Lower leg skin (tissue), 4 donors: ENCODE results near the gene LAMC3. TPM values are rescaled to one million over a fixed set of nuclear protein-coding genes. Genes with fewer than 3 reads are reported as not detected.
"Not testable (repeated sequence)": the region's sequence is repeated elsewhere in the genome, so short reads cannot be mapped to it uniquely, and the experiment has no call there.

Experiments
- DNase-seq, 2 donors: peaks; one replicate each; pipeline ENCODE4 v3.0.0-alpha.2; 2019; ENCODE audit warnings: low spot score in 2 of 2
- H3K4me3 ChIP-seq: fragments of 200-600 bp; sonication (generic); 2 replicates; pipeline ENCODE4 v1.5.1; 2017; ENCODE audit warnings: mild to moderate bottlenecking, low read depth; ENCODE audit not compliant: poor library complexity, severe bottlenecking
- CTCF ChIP-seq, 3 donors: fragments of 450-650 bp; IDR thresholded peaks; one replicate each; pipeline ENCODE4 v1.5.1; 2016; ENCODE audit warnings: antibody characterized with exemption in 3 of 3, mild to moderate bottlenecking in 3 of 3, moderate library complexity in 2 of 3
- POLR2A ChIP-seq, 2 donors: fragments of 450-650 bp; IDR thresholded peaks; one replicate each; pipeline ENCODE4 v1.6.1; 2016 to 2017; ENCODE audit warnings: antibody characterized with exemption in 2 of 2, mild to moderate bottlenecking in 1 of 2, moderate library complexity in 1 of 2
- WGBS, 2 donors: methylation state at CpG; one replicate each; pipeline ENCODE4 v1.1.5; 2018; 5-methylcytosine and 5-hydroxymethylcytosine counted together
- intact Hi-C: fragments of 100-400 bp; cut with DNase I; formaldehyde crosslinking; loops from one replicate; pipeline ENCODE4 v1.15.0; 2023; ENCODE audit warnings: low total_unique reads
- total RNA-seq, 4 donors: library from RNA; depleted of rRNA; stranded (reverse); fragments of >200 nt; gene quantifications; one replicate each; pipeline ENCODE4 v1.1.0, GENCODE V29; 2016

Gene LAMC3
- total RNA-seq, 4 donors from 2014 or later = 9.1 to 23.0 (median 11.2) TPM

DNA sequence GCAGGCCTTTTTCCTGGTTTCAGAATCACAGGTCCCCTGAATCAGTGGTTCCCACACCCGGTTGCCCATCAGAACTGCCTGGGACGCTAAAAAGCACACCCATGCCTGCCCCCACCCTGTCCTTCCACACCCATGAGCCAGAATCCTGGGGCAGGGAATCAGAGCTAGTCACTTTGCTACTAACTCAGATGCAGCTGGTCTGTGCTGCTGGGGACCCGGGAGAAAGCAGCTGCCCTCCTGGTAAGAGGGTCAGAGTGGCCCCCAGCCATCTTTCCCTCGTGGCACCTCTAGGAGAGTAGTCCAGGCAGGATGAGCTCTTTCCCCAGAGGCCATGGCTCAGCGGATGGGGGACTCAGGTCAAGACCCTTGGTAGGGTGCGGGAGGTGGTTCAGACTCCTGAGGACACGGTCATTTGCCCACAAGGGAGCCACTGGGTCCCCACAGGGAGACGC lies 105.1 kb downstream of the LAMC3 start:
- 81 to 85% methylated on average over 8 of the region's 8 CpGs for WGBS, 2 donors
- no peak overlapping the region for H3K4me3 ChIP-seq
- intact Hi-C loops = no loop called here
- TF ChIP-seq CTCF (IDR thresholded peaks at IDR 0.05) = no peak
- DNase-seq = no peak

DNA sequence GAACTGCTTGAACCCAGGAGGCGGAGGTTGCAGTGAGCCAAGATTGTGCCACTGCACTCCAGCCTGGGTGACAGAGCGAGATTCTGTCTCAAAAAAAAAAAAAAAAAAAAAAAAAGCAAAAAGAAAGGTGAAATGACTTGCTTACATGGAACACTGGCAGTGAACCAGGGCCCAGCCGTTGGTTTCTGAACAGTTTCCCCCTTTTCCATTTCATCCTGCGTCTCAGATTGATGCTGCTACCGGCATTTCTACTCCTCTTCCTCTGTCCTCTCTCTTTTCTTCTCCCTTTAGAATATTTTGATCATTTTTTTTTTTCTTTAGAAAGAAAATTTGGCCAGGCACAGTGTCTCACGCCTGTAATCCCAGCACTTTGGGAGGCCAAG lies 106.4 kb downstream of the LAMC3 start:
- DNase-seq, H3K4me3 ChIP-seq, intact Hi-C loops: not testable (repeated sequence)
- 82 to 87% methylated on average over 6 of the region's 6 CpGs for WGBS, 2 donors

DNA sequence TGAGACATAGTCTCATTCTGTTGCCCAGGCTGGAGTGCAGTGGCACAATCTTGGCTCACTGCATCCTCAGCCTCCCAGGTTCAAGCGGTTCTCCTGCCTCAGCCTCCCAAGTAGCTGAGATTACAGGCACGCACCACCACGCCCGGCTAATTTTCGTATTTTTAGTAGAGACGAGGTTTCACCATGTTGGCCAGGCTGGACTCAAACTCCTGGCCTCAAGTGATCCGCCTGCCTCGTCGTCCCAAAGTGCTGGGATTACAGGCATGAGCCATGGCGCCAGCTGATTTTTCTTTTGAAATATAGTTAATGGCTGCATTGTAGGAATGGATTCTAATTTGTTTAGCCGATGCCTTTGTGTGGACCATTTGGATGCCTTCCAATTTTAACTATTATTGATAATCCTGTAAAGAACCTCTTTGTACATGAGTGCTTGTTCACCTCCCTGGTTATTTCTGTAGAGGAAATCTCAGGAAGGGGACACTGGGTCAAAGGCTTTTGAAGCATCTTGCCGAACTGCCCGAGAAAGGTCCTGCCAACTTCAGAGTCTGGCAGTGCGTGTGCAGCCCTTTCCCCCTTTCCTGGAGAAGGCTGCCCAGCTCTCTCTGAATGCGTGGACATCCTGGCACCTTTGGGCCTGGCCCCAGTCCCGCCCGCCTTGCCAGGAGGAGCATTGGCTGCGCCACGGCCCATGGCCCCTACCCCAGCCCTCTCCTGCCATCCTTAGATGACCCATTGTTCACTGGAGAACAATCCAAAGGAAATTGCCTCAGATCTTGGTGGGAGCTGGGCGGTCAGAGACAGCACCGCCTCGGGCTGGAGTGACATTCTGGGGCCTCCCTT lies 107.5 kb downstream of the LAMC3 start:
- WGBS, 2 donors = 82 to 83% methylated on average over 22 of the region's 22 CpGs
- intact Hi-C loops = no loop called here
- no peak for TF ChIP-seq CTCF (IDR thresholded peaks at IDR 0.05)
- H3K4me3 ChIP-seq = no peak overlapping the region
- DNase-seq = no peak

- DNase-seq = no peak
- intact Hi-C loops = no loop called here
- no peak overlapping the region for H3K4me3 ChIP-seq
- 65% methylated on average over 13 of the region's 13 CpGs for WGBS, 2 donors
- TF ChIP-seq POLR2A (IDR thresholded peaks at IDR 0.05) (no peak), CTCF (IDR thresholded peaks at IDR 0.05) (no peak)
These were observed 108.3 kb downstream of the LAMC3 start for GRCh38 chr9:131117121-131117761.

DNA sequence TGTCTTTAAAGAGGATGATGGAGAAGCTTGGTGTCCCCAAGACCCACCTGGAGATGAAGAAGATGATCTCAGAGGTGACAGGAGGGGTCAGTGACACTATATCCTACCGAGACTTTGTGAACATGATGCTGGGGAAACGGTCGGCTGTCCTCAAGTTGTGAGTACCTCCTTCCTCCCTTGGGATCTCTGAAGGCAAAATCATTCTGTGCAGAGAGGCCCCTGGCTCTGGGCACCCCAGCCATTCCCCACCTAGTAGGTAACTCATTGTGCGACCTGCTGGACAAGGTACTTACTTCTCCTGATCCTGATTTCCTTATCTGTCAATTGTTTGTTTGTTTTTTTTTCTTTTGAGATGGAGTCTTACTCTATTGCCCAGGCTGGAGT lies 108.8 kb downstream of the LAMC3 start:
- whole genome bisulfite sequencing, 2 donors = 73 to 79% methylated on average over 4 of the region's 4 CpGs
- TF ChIP-seq POLR2A (IDR thresholded peaks at IDR 0.05) (no peak), CTCF (IDR thresholded peaks at IDR 0.05) (no peak)

DNA sequence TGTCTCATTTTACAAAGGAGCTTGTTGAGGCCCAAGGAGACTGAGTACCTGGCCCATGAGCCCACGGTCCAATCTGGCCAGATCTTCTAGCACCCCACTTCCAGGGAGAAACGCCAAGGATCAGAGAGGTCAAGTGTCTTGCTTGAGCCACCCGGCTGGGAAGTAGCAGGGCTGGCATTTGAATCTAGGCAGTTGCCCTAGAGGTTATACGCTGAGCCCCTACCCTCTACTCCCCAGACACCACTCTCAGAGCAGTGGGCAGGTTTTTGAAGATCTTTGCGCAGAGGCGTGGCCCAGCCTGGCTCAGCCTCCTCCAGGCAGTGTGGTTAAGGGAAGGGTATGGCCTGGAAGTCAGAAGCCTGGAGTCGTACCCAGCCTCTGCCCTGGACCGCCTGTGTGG lies 110.6 kb downstream of the LAMC3 start:
- no peak for TF ChIP-seq CTCF (IDR thresholded peaks at IDR 0.05)
- TF ChIP-seq POLR2A (IDR thresholded peaks at IDR 0.05) = no peak
- H3K4me3 ChIP-seq = no peak overlapping the region
- no peak for DNase-seq
- intact Hi-C loops = no loop called here
- 83 to 91% methylated on average over 8 of the region's 8 CpGs for WGBS, 2 donors

More for the DNA sequence above, 108.8 kb downstream of the LAMC3 start:
- peak in 1 of 2 donors; percentile 59 for DNase-seq
- intact Hi-C loops = no loop called here
- no peak overlapping the region for H3K4me3 ChIP-seq
